GM12878 (cell line): Measurements from ENCODE around the gene GFM2. TPM values are rescaled to one million over a fixed set of nuclear protein-coding genes. Genes with fewer than 3 reads are reported as not detected.
"Not testable (repeated sequence)": the region's sequence is repeated elsewhere in the genome, so short reads cannot be mapped to it uniquely, and the experiment has no call there.

ENCODE experiments used
- ATAC-seq: fragments of 200-7000 bp; cut with Tn5 transposase; 3 replicates; pipeline ENCODE4 v1.9.1; 2020; ENCODE audit warnings: mild to moderate bottlenecking, moderate library complexity
- BruUV-seq: library from RNA; stranded (reverse); fragments of 400-500 nt; replicated peaks from 2 replicates; lab custom pipeline; 2021; lab: Mats Ljungman, UMichigan
- CTCF ChIA-PET: fragments of 300-600 bp; sonication (Branson Sonifier 250); formaldehyde crosslinking; extraction: SDS; loops from one replicate; lab custom pipeline; 2021; ENCODE audit warnings: inconsistent platforms; lab: Yijun Ruan, JAX
- POLR2A ChIA-PET: fragments of 350-600 bp; formaldehyde crosslinking; extraction: SDS; loops from one replicate; lab custom pipeline; 2021; ENCODE audit warnings: inconsistent platforms; lab: Charles Lee
- RAD21 ChIA-PET: fragments of 300-600 bp; sonication (Branson Sonifier 250); formaldehyde crosslinking; loops from one replicate; lab custom pipeline; 2023; ENCODE audit warnings: antibody characterized with exemption; ENCODE audit not compliant: unreplicated experiment; lab: Charles Lee
- SMC1A ChIA-PET: fragments of 300-600 bp; sonication (Branson Sonifier 250); formaldehyde crosslinking; loops from one replicate; lab custom pipeline; 2023; ENCODE audit not compliant: unreplicated experiment, uncharacterized antibody; lab: Charles Lee
- DNase-seq: peaks from one replicate; pipeline ENCODE4 v3.0.0-alpha.2; 2011; ENCODE audit warnings: low read depth, low spot score
- FAIRE-seq: peaks from 3 replicates; lab custom pipeline; 2011; peaks lifted over from hg19 to GRCh38; lab: Jason Lieb, UNC
- H2AFZ ChIP-seq: 2 replicates; pipeline ENCODE4 v1.6.0; 2011; ENCODE audit warnings: low read depth, low read length, control low read depth; ENCODE audit not compliant: control insufficient read depth
- H3K27ac ChIP-seq: 2 replicates; pipeline ENCODE4 v1.5.1; 2011; ENCODE audit warnings: control low read depth; ENCODE audit not compliant: control insufficient read depth, insufficient read depth
- H3K27me3 ChIP-seq, 2 experiments: replicated peaks in 1 of 2; 2 replicates each; pipeline versions ENCODE4 v1.6.0 to v1.6.1; 2011; ENCODE audit warnings: low read length in 1 of 2; ENCODE audit not compliant: control insufficient read depth in 2 of 2, insufficient read depth in 2 of 2
- H3K36me3 ChIP-seq, 2 experiments: 2 replicates each; pipeline ENCODE4 v1.5.1; 2011; ENCODE audit warnings: low read length in 1 of 2; ENCODE audit not compliant: control insufficient read depth in 2 of 2, insufficient read depth in 2 of 2
- H3K4me1 ChIP-seq: 2 replicates; pipeline ENCODE4 v1.6.1; 2011; ENCODE audit warnings: mild to moderate bottlenecking, low read length, moderate library complexity, mixed read lengths; ENCODE audit not compliant: control insufficient read depth, insufficient read depth
- H3K4me2 ChIP-seq: 2 replicates; pipeline ENCODE4 v1.6.0; 2011; ENCODE audit warnings: control low read depth; ENCODE audit not compliant: control insufficient read depth, insufficient read depth
- H3K4me3 ChIP-seq: fragments of 200-600 bp; sonication (generic); 2 replicates; pipeline ENCODE4 v1.5.1; 2016
- H3K79me2 ChIP-seq: 2 replicates; pipeline ENCODE4 v1.6.0; 2011; ENCODE audit warnings: low read length; ENCODE audit not compliant: control insufficient read depth, insufficient read depth
- H3K9ac ChIP-seq: 2 replicates; pipeline ENCODE4 v1.8.0; 2011; ENCODE audit warnings: low read length, control low read depth, mixed read lengths; ENCODE audit not compliant: control insufficient read depth, insufficient read depth
- H3K9me3 ChIP-seq: replicated peaks from 3 replicates; pipeline ENCODE4 v1.5.1; 2011; ENCODE audit warnings: mild to moderate bottlenecking, low read length; ENCODE audit not compliant: control insufficient read depth, insufficient read depth
- H4K20me1 ChIP-seq: 2 replicates; pipeline ENCODE4 v1.6.0; 2011; ENCODE audit not compliant: control insufficient read depth, insufficient read depth
- DPF2 ChIP-seq: fragments of 450-650 bp; IDR thresholded peaks from 2 replicates; pipeline ENCODE4 v1.6.1; 2017; ENCODE audit warnings: mild to moderate bottlenecking
- IRF4 ChIP-seq: IDR thresholded peaks from 2 replicates; pipeline ENCODE4 v1.6.1; 2011; ENCODE audit warnings: low read depth, low read length
- SMAD5 ChIP-seq: IDR thresholded peaks from 2 replicates; pipeline ENCODE4 v1.6.1; 2016; ENCODE audit warnings: antibody characterized with exemption, low read depth
- SP1 ChIP-seq: IDR thresholded peaks from one replicate; pipeline ENCODE4 v1.6.1; 2011; ENCODE audit warnings: low read depth, low read length
- SUPT20H ChIP-seq: IDR thresholded peaks from 2 replicates; pipeline ENCODE4 v1.6.1; 2011; ENCODE audit warnings: low read depth, mild to moderate bottlenecking, low read length, moderate library complexity, borderline replicate concordance; ENCODE audit not compliant: control insufficient read depth
- ZNF274 ChIP-seq: IDR thresholded peaks from one replicate; pipeline ENCODE4 v1.8.0; 2011; ENCODE audit not compliant: insufficient read length, insufficient read depth
- whole genome bisulfite sequencing: methylation state at CpG from one replicate; pipeline ENCODE4 v1.1.6; 2016; ENCODE audit warnings: low lambda C conversion rate; ENCODE audit not compliant: insufficient replicate concordance, insufficient coverage; ENCODE audit errors: missing lambda C conversion rate; 5-methylcytosine and 5-hydroxymethylcytosine counted together
- in situ Hi-C: fragments of 300-500 bp; cut with MboI; formaldehyde crosslinking; loops from 9 replicates; pipeline ENCODE4 v1.14.3; 2018; ENCODE audit warnings: mixed read lengths
- intact Hi-C: fragments of 100-400 bp; cut with micrococcal nuclease; formaldehyde crosslinking; loops from one replicate; pipeline ENCODE4 v1.14.2; 2022; ENCODE audit not compliant: unreplicated experiment
- polyA plus RNA-seq, 11 experiments: library from polyadenylated mRNA; depleted of rRNA in 4 of 11; unstranded in 6 of 11; stranded (reverse) in 5 of 11; fragments of >200 nt; fragmentation: Nextera tagmentation in 4 of 11; fragmentation: Illumina TruSeq in 1 of 11; extraction: Ambion mirVana in 4 of 11; extraction: Trizol in 1 of 11; gene quantifications; 1 replicate in 1 of 11; 2 replicates in 10 of 11; pipeline versions ENCODE4 v1.2.1 to v1.2.3, GENCODE V29; 2011 to 2016; ENCODE audit warnings: inconsistent platforms in 2 of 11, missing spikeins in 2 of 11, low read depth in 1 of 11
- total RNA-seq, 4 experiments: library from RNA; depleted of rRNA in 3 of 4; stranded (reverse); fragments of >200 nt in 3 of 4; fragmentation: Illumina TruSeq in 1 of 4; extraction: Trizol in 1 of 4; gene quantifications; 2 replicates each; pipeline versions ENCODE4 v1.2.1 to v1.2.3, GENCODE V29; 2013 to 2021
- TF ChIP-seq, protein P1 (sequence below): fragments of 450-650 bp; IDR thresholded peaks from 2 replicates; pipeline ENCODE4 v1.6.1; 2018; ENCODE audit warnings: borderline replicate concordance, mild to moderate bottlenecking; ENCODE audit not compliant: partially characterized antibody
- TF ChIP-seq, protein P2 (sequence below): fragments of 450-650 bp; formaldehyde crosslinking; IDR thresholded peaks from 2 replicates; pipeline ENCODE4 v1.4.0; 2022; ENCODE audit warnings: mild to moderate bottlenecking, moderate library complexity

Gene GFM2
- total and polyA plus RNA-seq, 10 of the 15 experiments (the other 5 are each of a cell fraction or from before 2014, with no cell fraction given): 19.9 to 51.3 (median 32.7) TPM

DNA sequence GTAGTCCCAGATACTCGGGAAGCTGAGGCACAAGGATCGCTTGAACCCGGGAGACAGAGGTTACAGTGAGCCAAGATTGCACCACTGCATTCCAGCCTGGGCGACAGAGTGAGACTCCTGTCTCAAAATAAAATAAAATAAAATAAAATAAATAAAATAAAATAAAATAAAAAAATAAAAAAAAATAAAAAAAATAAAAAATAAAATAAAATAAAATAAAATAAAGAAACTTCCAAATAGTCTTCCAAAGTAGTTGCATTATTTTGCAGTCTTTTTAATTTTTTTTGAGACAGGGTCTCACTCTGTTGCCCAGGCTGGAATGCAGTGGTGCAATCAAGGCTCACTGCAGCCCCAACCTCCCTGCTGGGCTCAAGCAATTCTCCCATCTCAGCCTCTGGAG, 18.2 kb downstream of the GFM2 start:
- H3K27ac ChIP-seq, BruUV-seq, RAD21 ChIA-PET, in situ Hi-C loops, H4K20me1 ChIP-seq, intact Hi-C loops, H3K4me3 ChIP-seq, ATAC-seq, H3K9ac ChIP-seq, H3K9me3 ChIP-seq, FAIRE-seq, H3K4me2 ChIP-seq, H3K79me2 ChIP-seq, H2AFZ ChIP-seq, POLR2A ChIA-PET, H3K4me1 ChIP-seq, DNase-seq, H3K27me3 ChIP-seq: not testable (repeated sequence)
- 79% methylated on average over 4 of the region's 4 CpGs for WGBS
- peaks cover 0 to 10% of the 10 kb centered on the region in 2 experiments; a peak in 1 of 4 replicates for H3K36me3 ChIP-seq
- CTCF ChIA-PET: interaction anchor here (1.2 kb wide), 1 partner anchor 23 kb away, joined by 3 read pairs; no protein-coding TSS in a partner anchor
- SMC1A ChIA-PET: interaction anchor here (1.4 kb wide), 1 partner anchor 9 kb away, joined by 3 read pairs; no protein-coding TSS in a partner anchor

DNA sequence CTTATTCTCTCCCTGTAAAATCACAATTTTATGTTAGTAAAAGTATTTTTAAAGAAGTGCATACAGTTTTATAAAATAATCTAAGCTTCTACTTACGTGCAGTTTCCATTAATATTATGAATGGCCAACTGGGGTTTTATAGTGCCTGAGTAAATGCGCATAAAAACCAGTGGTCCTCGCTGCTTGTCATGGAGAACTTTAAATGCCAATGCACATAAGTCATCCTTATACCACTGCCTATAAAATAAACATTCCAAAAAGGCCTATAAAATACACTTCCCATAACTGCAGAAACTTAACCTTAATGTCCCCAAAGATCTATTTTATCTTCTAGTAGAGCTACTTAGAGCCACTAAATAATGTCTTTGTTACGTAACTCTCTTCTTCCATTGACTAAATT, 28.5 kb downstream of the GFM2 start:
- Histone ChIP-seq H3K9ac (no peak overlapping the region), H3K9me3 (no peaks in the 10 kb centered on the region), H4K20me1 (no peaks in the 10 kb centered on the region), H3K27ac (no peak overlapping the region), H3K4me3 (no peak overlapping the region), H3K36me3 (peaks cover under 1 to 16% of the 10 kb centered on the region in 2 experiments; a peak in 3 of 4 replicates), H3K4me2 (no peak overlapping the region), H2AFZ (no peak overlapping the region), H3K27me3 (no peaks in the 10 kb centered on the region), H3K79me2 (no peaks in the 10 kb centered on the region), H3K4me1 (no peaks in the 10 kb centered on the region)
- no peak for ATAC-seq
- intact Hi-C loops (no loop called here), in situ Hi-C loops (no loop called here)
- FAIRE-seq: no peak
- no peak for DNase-seq
- ChIA-PET RAD21 (no interaction called here), POLR2A (interaction anchor here (0.8 kb wide), 1 partner anchor 17 kb away, joined by 3 read pairs; no protein-coding TSS in a partner anchor), CTCF (interaction anchor here (0.8 to 2.0 kb wide), 5 partner anchors 20 to 836 kb away, joined by 3 to 6 read pairs (median 3); partner anchors contain the start of genes GFM2 and NSA2), SMC1A (interaction anchor here (1.8 kb wide), 1 partner anchor 21 kb away, joined by 4 read pairs; no protein-coding TSS in a partner anchor)
- WGBS: 97% methylated on average over 4 of the region's 4 CpGs
- BruUV-seq: no TSS peak
- TF ChIP-seq SP1 (no peak), IRF4 (no peak), SMAD5 (no peak), SUPT20H (no peak), ZNF274 (no peak), DPF2 (no peak)
- TF ChIP-seq, protein P1, sequence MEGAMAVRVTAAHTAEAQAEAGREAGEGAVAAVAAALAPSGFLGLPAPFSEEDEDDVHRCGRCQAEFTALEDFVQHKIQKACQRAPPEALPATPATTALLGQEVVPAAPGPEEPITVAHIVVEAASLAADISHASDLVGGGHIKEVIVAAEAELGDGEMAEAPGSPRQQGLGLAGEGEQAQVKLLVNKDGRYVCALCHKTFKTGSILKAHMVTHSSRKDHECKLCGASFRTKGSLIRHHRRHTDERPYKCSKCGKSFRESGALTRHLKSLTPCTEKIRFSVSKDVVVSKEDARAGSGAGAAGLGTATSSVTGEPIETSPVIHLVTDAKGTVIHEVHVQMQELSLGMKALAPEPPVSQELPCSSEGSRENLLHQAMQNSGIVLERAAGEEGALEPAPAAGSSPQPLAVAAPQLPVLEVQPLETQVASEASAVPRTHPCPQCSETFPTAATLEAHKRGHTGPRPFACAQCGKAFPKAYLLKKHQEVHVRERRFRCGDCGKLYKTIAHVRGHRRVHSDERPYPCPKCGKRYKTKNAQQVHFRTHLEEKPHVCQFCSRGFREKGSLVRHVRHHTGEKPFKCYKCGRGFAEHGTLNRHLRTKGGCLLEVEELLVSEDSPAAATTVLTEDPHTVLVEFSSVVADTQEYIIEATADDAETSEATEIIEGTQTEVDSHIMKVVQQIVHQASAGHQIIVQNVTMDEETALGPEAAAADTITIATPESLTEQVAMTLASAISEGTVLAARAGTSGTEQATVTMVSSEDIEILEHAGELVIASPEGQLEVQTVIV: no peak
- TF ChIP-seq, protein P2, sequence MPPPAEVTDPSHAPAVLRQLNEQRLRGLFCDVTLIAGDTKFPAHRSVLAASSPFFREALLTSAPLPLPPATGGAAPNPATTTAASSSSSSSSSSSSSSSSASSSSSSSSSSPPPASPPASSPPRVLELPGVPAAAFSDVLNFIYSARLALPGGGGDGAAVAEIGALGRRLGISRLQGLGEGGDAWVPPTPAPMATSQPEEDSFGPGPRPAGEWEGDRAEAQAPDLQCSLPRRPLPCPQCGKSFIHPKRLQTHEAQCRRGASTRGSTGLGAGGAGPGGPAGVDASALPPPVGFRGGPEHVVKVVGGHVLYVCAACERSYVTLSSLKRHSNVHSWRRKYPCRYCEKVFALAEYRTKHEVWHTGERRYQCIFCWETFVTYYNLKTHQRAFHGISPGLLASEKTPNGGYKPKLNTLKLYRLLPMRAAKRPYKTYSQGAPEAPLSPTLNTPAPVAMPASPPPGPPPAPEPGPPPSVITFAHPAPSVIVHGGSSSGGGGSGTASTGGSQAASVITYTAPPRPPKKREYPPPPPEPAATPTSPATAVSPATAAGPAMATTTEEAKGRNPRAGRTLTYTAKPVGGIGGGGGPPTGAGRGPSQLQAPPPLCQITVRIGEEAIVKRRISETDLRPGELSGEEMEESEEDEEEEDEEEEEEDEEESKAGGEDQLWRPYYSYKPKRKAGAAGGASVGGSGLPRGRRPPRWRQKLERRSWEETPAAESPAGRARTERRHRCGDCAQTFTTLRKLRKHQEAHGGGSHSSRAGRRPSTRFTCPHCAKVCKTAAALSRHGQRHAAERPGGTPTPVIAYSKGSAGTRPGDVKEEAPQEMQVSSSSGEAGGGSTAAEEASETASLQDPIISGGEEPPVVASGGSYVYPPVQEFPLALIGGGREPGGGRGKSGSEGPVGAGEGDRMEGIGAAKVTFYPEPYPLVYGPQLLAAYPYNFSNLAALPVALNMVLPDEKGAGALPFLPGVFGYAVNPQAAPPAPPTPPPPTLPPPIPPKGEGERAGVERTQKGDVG (CRISPR knock-in tag): no peak
